Upper lobe of right lung (tissue), 1 donor: Measurements from ENCODE around the gene ATP5F1D. TPM values are rescaled to one million over a fixed set of nuclear protein-coding genes. Genes with fewer than 3 reads are reported as not detected.

Source experiments
- ATAC-seq: fragments of 200-7000 bp; cut with Tn5 transposase; one replicate; pipeline ENCODE4 v1.9.1; 2020; ENCODE audit warnings: mild to moderate bottlenecking, moderate library complexity
- DNase-seq: peaks from one replicate; pipeline ENCODE4 v3.0.0-alpha.2; 2020
- H3K27ac ChIP-seq: fragments of 200-600 bp; one replicate; pipeline ENCODE4 v1.8.0; 2022
- H3K27me3 ChIP-seq: fragments of 200-600 bp; one replicate; pipeline ENCODE4 v1.8.0; 2022; ENCODE audit warnings: mild to moderate bottlenecking
- H3K36me3 ChIP-seq: fragments of 200-600 bp; one replicate; pipeline ENCODE4 v1.8.0; 2022
- H3K4me1 ChIP-seq: fragments of 200-600 bp; one replicate; pipeline ENCODE4 v1.8.0; 2022
- H3K4me3 ChIP-seq: fragments of 200-600 bp; one replicate; pipeline ENCODE4 v1.8.0; 2022; ENCODE audit warnings: mild to moderate bottlenecking
- H3K9me3 ChIP-seq: fragments of 200-600 bp; one replicate; pipeline ENCODE4 v1.8.0; 2022
- CTCF ChIP-seq: fragments of 200-600 bp; IDR thresholded peaks from one replicate; pipeline ENCODE4 v1.8.0; 2022; ENCODE audit warnings: antibody characterized with exemption
- intact Hi-C: fragments of 100-400 bp; cut with DNase I; formaldehyde crosslinking; loops from one replicate; pipeline ENCODE4 v1.11.0; 2022
- total RNA-seq: library from RNA; stranded (reverse); fragmentation: NEBNext Ultra II Directional; extraction: Animal tissue kit (Norgen Biotek cat#: 25700); gene quantifications from one replicate; pipeline ENCODE4 v1.2.1, GENCODE V29; 2021
- donor health status: DM: no; HTN: yes; CAD: no; lungs with severe emphysema.

The ATP5F1D gene
- total RNA-seq, 1 donor from 2014 or later: 126 TPM

GRCh38 chr19:1284293-1284978 lies 42.9 kb downstream of the ATP5F1D start:
- H3K27ac ChIP-seq: no peak overlapping the region
- intact Hi-C loops: no loop called here
- no peaks in the 10 kb centered on the region for H3K9me3 ChIP-seq
- H3K36me3 ChIP-seq: no peaks in the 10 kb centered on the region
- ATAC-seq (no peak), DNase-seq (no peak)
- TF ChIP-seq CTCF: no peak
- no peak overlapping the region for H3K4me3 ChIP-seq
- H3K4me1 ChIP-seq: no peaks in the 10 kb centered on the region
- H3K27me3 ChIP-seq: peaks cover 52% of the 10 kb centered on the region

- Histone ChIP-seq H3K9me3 (no peaks in the 10 kb centered on the region), H3K4me3 (no peak overlapping the region), H3K36me3 (no peaks in the 10 kb centered on the region), H3K27me3 (peaks cover 60% of the 10 kb centered on the region), H3K4me1 (no peaks in the 10 kb centered on the region), H3K27ac (no peak overlapping the region)
- no peak for TF ChIP-seq CTCF
- intact Hi-C loops: no loop called here
- no peak for DNase-seq
- no peak for ATAC-seq
Measured at GRCh38 chr19:1284979-1285736, 43.6 kb downstream of the ATP5F1D start.

GRCh38 chr19:1285737-1286360 lies 44.3 kb downstream of the ATP5F1D start, which contains the start of gene EFNA2:
Gene EFNA2, plus strand, starts transcription at chr19:1285873. Its CDS starts 296 bp downstream, at chr19:1286169.
- Histone ChIP-seq H3K27ac (no peak within 1 kb of the TSS), H3K27me3 (peaks cover 66% of the 10 kb centered on the region), H3K4me1 (no peaks in the 10 kb centered on the region), H3K4me3 (no peak within 1 kb of the TSS), H3K9me3 (no peaks in the 10 kb centered on the region), H3K36me3 (no peaks in the 10 kb centered on the region)
- intact Hi-C loops: no loop called here
- ATAC-seq (no peak), DNase-seq (no peak)
- TF ChIP-seq CTCF: no peak

- no peak for TF ChIP-seq CTCF
- no peaks in the 10 kb centered on the region for H3K9me3 ChIP-seq
- H3K4me1 ChIP-seq: no peaks in the 10 kb centered on the region
- no peak overlapping the region for H3K27ac ChIP-seq
- no peak for ATAC-seq
- intact Hi-C loops: no loop called here
- no peak for DNase-seq
- H3K36me3 ChIP-seq: no peaks in the 10 kb centered on the region
- no peak overlapping the region for H3K4me3 ChIP-seq
- H3K27me3 ChIP-seq: peaks cover 75% of the 10 kb centered on the region
Measured at GRCh38 chr19:1286487-1287353, 45.2 kb downstream of the ATP5F1D start.
